ENCODE results near the gene SULT1B1.

The SULT1B1 gene

GRCh38 chr4:69701696-69702095 is 58.7 kb downstream of the SULT1B1 start:
- no peak for FAIRE-seq
- no peak for DNase-seq (ENCODE audit: low spot score)

- FAIRE-seq (no peak), DNase-seq (ENCODE audit: low spot score) (no peak)
These were observed 62.7 kb downstream of the SULT1B1 start for GRCh38 chr4:69697536-69698242.

GRCh38 chr4:69689599-69689998 is 70.8 kb downstream of the SULT1B1 start:
- FAIRE-seq (no peak), DNase-seq (ENCODE audit: low spot score) (peak; percentile 27)

- DNase-seq (ENCODE audit: low spot score) (no peak), FAIRE-seq (no peak)
These were observed 75.6 kb downstream of the SULT1B1 start for GRCh38 chr4:69684804-69685203.
